KMS-11 (cell line): Measurements from ENCODE around the gene MCF2L.
"Not testable (repeated sequence)": the region's sequence is repeated elsewhere in the genome, so short reads cannot be mapped to it uniquely, and the experiment has no call there.

Experiments used
- H2AFZ ChIP-seq: fragments of 200-600 bp; sonication (generic); 2 replicates; pipeline ENCODE4 v1.6.1; 2016; ENCODE audit warnings: antibody characterized with exemption, mixed run types, low read depth
- H3K27ac ChIP-seq: fragments of 200-600 bp; sonication (generic); 2 replicates; pipeline ENCODE4 v1.6.1; 2016; ENCODE audit warnings: mild to moderate bottlenecking, mixed run types
- H3K27me3 ChIP-seq: fragments of 200-600 bp; sonication (generic); 2 replicates; pipeline ENCODE4 v1.6.1; 2017; ENCODE audit warnings: mild to moderate bottlenecking, low read depth, mixed run types, moderate library complexity; ENCODE audit not compliant: insufficient read depth
- H3K36me3 ChIP-seq: fragments of 200-600 bp; sonication (generic); 2 replicates; pipeline ENCODE4 v1.6.1; 2017; ENCODE audit warnings: mild to moderate bottlenecking, mixed run types; ENCODE audit not compliant: insufficient read depth
- H3K4me1 ChIP-seq: fragments of 200-600 bp; sonication (generic); 2 replicates; pipeline ENCODE4 v1.6.1; 2016; ENCODE audit warnings: mild to moderate bottlenecking, low read depth, mixed run types; ENCODE audit not compliant: poor library complexity, severe bottlenecking
- H3K4me2 ChIP-seq: fragments of 200-600 bp; sonication (generic); 2 replicates; pipeline ENCODE4 v1.7.0; 2016; ENCODE audit warnings: mild to moderate bottlenecking, mixed run types
- H3K4me3 ChIP-seq: fragments of 200-600 bp; sonication (generic); IDR thresholded peaks from 2 replicates; pipeline ENCODE4 v1.6.1; 2017; ENCODE audit warnings: low read depth, low read length, mixed read lengths; ENCODE audit not compliant: insufficient read depth
- H3K79me2 ChIP-seq: fragments of 200-600 bp; sonication (generic); 2 replicates; pipeline ENCODE4 v1.6.1; 2016; ENCODE audit warnings: low read depth, mixed run types; ENCODE audit not compliant: insufficient read depth
- H3K9ac ChIP-seq: fragments of 200-600 bp; sonication (generic); 2 replicates; pipeline ENCODE4 v1.6.1; 2016; ENCODE audit warnings: mild to moderate bottlenecking, mixed run types
- H4K20me1 ChIP-seq: fragments of 200-600 bp; sonication (generic); 2 replicates; pipeline ENCODE4 v1.6.1; 2016; ENCODE audit warnings: mild to moderate bottlenecking, mixed run types; ENCODE audit not compliant: insufficient read depth
- TF ChIP-seq, protein P1 (sequence below): fragments of 200-600 bp; sonication (generic); conservative IDR thresholded peaks from 2 replicates; pipeline ENCODE4 v1.6.1; 2017; ENCODE audit warnings: low read depth, mild to moderate bottlenecking, antibody characterized with exemption, low read length, moderate library complexity, mixed read lengths

The MCF2L gene

DNA sequence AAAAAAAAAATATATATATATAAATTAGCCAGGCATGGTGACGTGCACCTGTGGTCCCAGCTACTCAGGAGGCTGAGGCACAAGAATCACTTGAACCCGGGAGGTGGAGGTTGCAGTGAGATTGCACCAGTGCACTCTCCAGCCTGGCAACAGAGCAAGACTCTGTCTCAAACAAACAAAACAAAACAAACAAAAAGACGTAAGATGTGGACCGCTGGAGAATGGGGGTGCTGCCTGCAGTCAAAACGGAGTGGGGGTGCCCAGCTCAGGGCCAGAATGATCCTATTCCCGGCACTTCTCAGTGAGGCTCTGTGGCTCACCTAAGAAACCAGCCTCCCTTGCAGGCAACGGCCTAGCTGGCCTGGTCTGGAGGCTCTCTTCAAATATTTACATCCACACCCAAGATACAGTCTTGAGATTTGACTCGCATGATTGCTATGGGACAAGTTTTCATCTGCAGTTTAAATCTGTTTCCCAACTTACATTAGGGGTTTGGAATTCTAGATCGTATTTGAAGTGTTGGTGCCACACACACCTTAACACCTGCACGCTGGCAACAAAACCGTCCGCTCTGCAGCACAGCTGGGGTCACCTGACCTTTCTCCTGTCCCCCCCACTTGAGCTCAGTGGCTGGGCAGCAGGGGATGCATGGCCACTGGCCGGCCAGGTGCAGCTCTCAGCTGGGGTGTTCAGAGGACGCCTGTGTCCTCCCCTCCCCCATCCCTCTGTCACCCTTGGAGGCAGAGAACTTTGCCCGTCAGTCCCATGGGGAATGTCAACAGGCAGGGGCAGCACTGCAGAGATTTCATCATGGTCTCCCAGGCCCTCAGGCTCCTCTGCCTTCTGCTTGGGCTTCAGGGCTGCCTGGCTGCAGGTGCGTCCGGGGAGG lies 136.3 kb downstream of the MCF2L start, which contains the start of gene F7:
F7 (plus strand) TSS at position 760 of the 889 bp plus-strand sequence; CDS start at position 811, 51 bp downstream.
- Histone ChIP-seq H3K4me3 (no peak within 1 kb of the TSS), H3K79me2 (no peaks in the 10 kb centered on the region), H3K27me3 (no peaks in the 10 kb centered on the region), H3K27ac (no peak within 1 kb of the TSS), H3K4me1 (no peaks in the 10 kb centered on the region), H3K36me3 (no peaks in the 10 kb centered on the region), H2AFZ (no peak within 1 kb of the TSS), H3K9ac (no peak within 1 kb of the TSS), H4K20me1 (no peaks in the 10 kb centered on the region), H3K4me2 (no peak within 1 kb of the TSS)
- TF ChIP-seq, protein P1, sequence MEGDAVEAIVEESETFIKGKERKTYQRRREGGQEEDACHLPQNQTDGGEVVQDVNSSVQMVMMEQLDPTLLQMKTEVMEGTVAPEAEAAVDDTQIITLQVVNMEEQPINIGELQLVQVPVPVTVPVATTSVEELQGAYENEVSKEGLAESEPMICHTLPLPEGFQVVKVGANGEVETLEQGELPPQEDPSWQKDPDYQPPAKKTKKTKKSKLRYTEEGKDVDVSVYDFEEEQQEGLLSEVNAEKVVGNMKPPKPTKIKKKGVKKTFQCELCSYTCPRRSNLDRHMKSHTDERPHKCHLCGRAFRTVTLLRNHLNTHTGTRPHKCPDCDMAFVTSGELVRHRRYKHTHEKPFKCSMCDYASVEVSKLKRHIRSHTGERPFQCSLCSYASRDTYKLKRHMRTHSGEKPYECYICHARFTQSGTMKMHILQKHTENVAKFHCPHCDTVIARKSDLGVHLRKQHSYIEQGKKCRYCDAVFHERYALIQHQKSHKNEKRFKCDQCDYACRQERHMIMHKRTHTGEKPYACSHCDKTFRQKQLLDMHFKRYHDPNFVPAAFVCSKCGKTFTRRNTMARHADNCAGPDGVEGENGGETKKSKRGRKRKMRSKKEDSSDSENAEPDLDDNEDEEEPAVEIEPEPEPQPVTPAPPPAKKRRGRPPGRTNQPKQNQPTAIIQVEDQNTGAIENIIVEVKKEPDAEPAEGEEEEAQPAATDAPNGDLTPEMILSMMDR: no peak

DNA sequence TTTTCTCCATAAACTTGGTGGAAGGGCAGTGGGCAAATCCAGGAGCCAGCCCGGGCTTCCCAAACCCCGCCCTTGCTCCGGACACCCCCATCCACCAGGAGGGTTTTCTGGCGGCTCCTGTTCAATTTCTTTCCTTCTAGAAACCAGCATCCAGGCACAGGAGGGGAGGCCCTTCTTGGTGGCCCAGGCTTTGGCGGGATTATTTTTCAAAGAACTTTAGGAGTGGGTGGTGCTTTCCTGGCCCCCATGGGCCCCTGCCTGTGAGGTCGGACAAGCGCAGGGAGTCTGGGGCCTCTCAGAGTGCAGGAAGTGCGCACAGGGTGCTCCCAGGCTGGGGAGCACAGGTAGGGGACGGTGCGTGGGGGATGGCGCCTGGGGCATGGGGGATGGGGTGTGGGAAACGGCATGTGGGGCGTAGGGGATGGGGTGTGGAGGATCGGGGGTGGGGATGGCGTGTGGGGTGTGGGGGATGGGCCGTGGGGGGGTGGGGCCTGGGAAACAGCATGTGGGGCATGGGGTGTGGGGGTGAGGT lies 137.0 kb downstream of the MCF2L start:
- no peaks in the 10 kb centered on the region for H3K4me1 ChIP-seq
- TF ChIP-seq, protein P1: no peak
- H3K9ac ChIP-seq: no peak overlapping the region
- H3K36me3 ChIP-seq: no peaks in the 10 kb centered on the region
- H3K27me3 ChIP-seq: no peaks in the 10 kb centered on the region
- no peaks in the 10 kb centered on the region for H3K79me2 ChIP-seq
- no peaks in the 10 kb centered on the region for H4K20me1 ChIP-seq
- no peak overlapping the region for H2AFZ ChIP-seq
- H3K27ac ChIP-seq: no peak overlapping the region
- no peak overlapping the region for H3K4me3 ChIP-seq
- H3K4me2 ChIP-seq: no peak overlapping the region

- H3K27me3 ChIP-seq: no peaks in the 10 kb centered on the region
- H3K36me3 ChIP-seq: no peaks in the 10 kb centered on the region
- no peak overlapping the region for H2AFZ ChIP-seq
- no peak overlapping the region for H3K4me3 ChIP-seq
- H4K20me1 ChIP-seq: no peaks in the 10 kb centered on the region
- TF ChIP-seq, protein P1: no peak
- no peak overlapping the region for H3K27ac ChIP-seq
- H3K9ac ChIP-seq: no peak overlapping the region
- no peaks in the 10 kb centered on the region for H3K4me1 ChIP-seq
- H3K4me2 ChIP-seq: no peak overlapping the region
- no peaks in the 10 kb centered on the region for H3K79me2 ChIP-seq
Observed at GRCh38 chr13:113106711-113107351, 137.8 kb downstream of the MCF2L start.

- not testable (repeated sequence) for H3K4me2 ChIP-seq, H3K9ac ChIP-seq, H3K36me3 ChIP-seq, H3K27me3 ChIP-seq, H2AFZ ChIP-seq, H3K4me1 ChIP-seq, H3K4me3 ChIP-seq, H3K27ac ChIP-seq, H4K20me1 ChIP-seq, H3K79me2 ChIP-seq
Observed at GRCh38 chr13:113108521-113108920, 139.5 kb downstream of the MCF2L start.
